Fibroblast of lung (primary cell): Measurements from ENCODE around the gene ELFN2.

Source experiments
- CTCF ChIP-seq, 2 donors: IDR thresholded peaks in 1 of 2; conservative IDR thresholded peaks in 1 of 2; 1 replicate in 1 of 2; 2 replicates in 1 of 2; pipeline ENCODE4 v1.5.1; 2011 to 2012; ENCODE audit warnings: low read length in 2 of 2, control low read depth in 1 of 2, inconsistent platforms in 1 of 2, low read depth in 1 of 2, mild to moderate bottlenecking in 1 of 2
- EZH2 ChIP-seq: IDR thresholded peaks from 2 replicates; pipeline ENCODE4 v1.5.1; 2012; ENCODE audit warnings: low read length, control low read depth, mild to moderate bottlenecking; ENCODE audit errors: missing control alignments

- TF ChIP-seq EZH2 (no peak), CTCF (conservative IDR thresholded peaks at IDR 0.05 in 1 of 2, IDR thresholded peaks at IDR 0.05 in 1 of 2; ENCODE audit: low read depth in 1 of 2, low read length in 2 of 2) (no peak)
Measured at GRCh38 chr22:37469416-37470086, 42.3 kb upstream of the ELFN2 start.
